ENCODE results near the gene NPTX1. TPM values are rescaled to one million over a fixed set of nuclear protein-coding genes. Genes with fewer than 3 reads are reported as not detected.

Gene NPTX1
- total and polyA plus RNA-seq, 2 of the 13 experiments (the other 11 are each of a cell fraction or from before 2014, with no cell fraction given) = 0.01 TPM; not detected in 1

DNA sequence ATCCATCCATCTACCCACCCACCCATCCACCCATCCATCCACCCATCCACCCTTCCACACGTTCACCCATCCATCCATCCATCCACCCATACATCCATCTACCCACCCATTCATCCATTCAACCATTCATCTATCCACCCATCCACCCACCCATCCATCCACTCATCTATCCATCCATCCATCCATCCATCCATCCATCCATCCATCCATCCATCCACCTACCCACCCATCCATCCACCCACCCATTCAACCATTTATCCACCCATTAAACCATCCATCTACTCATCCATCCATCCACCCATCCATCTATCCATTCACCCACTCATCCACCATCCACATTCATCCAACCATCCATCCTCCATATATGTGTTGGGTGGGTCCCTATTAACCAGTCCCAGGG, 42.0 kb upstream of the NPTX1 start (continued):
- TF ChIP-seq ZNF749 (CRISPR knock-in tag; IDR thresholded peaks at IDR 0.05; ENCODE audit: borderline replicate concordance) = no peak
- TF ChIP-seq ZNF674 (CRISPR knock-in tag; IDR thresholded peaks at IDR 0.05; ENCODE audit: low read depth) = no peak
- TF ChIP-seq, protein P1, sequence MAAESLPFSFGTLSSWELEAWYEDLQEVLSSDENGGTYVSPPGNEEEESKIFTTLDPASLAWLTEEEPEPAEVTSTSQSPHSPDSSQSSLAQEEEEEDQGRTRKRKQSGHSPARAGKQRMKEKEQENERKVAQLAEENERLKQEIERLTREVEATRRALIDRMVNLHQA (CRISPR knock-in tag; IDR thresholded peaks at IDR 0.05) = no peak
- TF ChIP-seq ZNF484 (CRISPR knock-in tag; IDR thresholded peaks at IDR 0.05; ENCODE audit: borderline replicate concordance, low read depth) = no peak
- TF ChIP-seq, protein P2, sequence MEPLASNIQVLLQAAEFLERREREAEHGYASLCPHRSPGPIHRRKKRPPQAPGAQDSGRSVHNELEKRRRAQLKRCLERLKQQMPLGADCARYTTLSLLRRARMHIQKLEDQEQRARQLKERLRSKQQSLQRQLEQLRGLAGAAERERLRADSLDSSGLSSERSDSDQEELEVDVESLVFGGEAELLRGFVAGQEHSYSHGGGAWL (CRISPR knock-in tag; IDR thresholded peaks at IDR 0.05) = no peak
- no peak for TF ChIP-seq POLR2A (IDR thresholded peaks at IDR 0.05; ENCODE audit: insufficient read depth in 1 of 2, low read depth in 2 of 2, low read length in 2 of 2)

DNA sequence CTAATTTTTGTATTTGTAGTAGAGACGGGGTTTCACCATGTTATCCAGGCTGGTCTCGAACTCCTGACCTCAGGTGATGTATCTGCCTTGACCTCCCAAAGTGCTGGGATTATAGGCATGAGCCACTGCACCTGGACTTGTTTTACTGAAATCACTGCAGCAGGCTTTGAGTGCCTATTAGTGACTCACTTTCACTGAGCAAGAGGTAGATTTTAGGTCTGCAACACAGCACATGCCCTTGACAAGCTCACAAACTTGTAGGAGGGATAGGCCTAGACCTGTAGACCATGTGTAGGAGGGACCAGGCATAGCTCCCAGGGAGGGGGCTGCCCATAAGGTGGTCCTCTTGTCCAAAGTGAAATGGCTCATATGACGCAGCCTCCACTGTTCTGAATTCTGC, 41.2 kb upstream of the NPTX1 start:
- Histone ChIP-seq H3K9me3 (ENCODE audit: low read length) (no peaks in the 10 kb centered on the region), H3K4me3 (replicated peaks in 1 of 3; ENCODE audit: insufficient read depth in 1 of 3, low read depth in 2 of 3, low read length in 3 of 3) (no peak overlapping the region), H4K20me1 (ENCODE audit: insufficient read depth, low read length) (no peaks in the 10 kb centered on the region), H3K9ac (ENCODE audit: insufficient read depth, low read depth, low read length) (no peak overlapping the region), H3K36me3 (replicated peaks in 1 of 2; ENCODE audit: control insufficient read depth in 1 of 2, insufficient read depth in 2 of 2, low read length in 2 of 2) (no peaks in the 10 kb centered on the region), H3K27me3 (ENCODE audit: control insufficient read depth in 1 of 2, insufficient read depth in 2 of 2, low read length in 2 of 2) (peaks cover 2 to 51% of the 10 kb centered on the region in 2 experiments), H3K27ac (ENCODE audit: extremely low read length, insufficient read depth, low read length) (no peak overlapping the region), H3K4me1 (ENCODE audit: insufficient read depth, low read length) (no peaks in the 10 kb centered on the region), H2AFZ (ENCODE audit: low read length) (no peak overlapping the region), H3K4me2 (ENCODE audit: low read depth, low read length) (no peak overlapping the region), H3K79me2 (ENCODE audit: insufficient read depth, low read length) (no peaks in the 10 kb centered on the region)
- ChIA-PET POLR2A (no interaction called here), CTCF (ENCODE audit: low intra/inter-chr PET ratio, low total read pairs) (no interaction called here)
- ATAC-seq (no peak), DNase-seq (ENCODE audit: low spot score) (no peak), FAIRE-seq (no peak)
- intact Hi-C loops (cut with micrococcal nuclease; ENCODE audit: unreplicated experiment) = no loop called here
- WGBS (ENCODE audit: low lambda C conversion rate) = 26% methylated on average over 3 of the region's 3 CpGs
- TF ChIP-seq ZNF660 (CRISPR knock-in tag; IDR thresholded peaks at IDR 0.05; ENCODE audit: borderline replicate concordance, low read depth) = no peak
- no peak for TF ChIP-seq XBP1 (CRISPR knock-in tag; IDR thresholded peaks at IDR 0.05)
- no peak for TF ChIP-seq HOXD1 (CRISPR knock-in tag; IDR thresholded peaks at IDR 0.05)
- in situ Hi-C loops (cut with HindIII; ENCODE audit: extremely low pct_ligation_motif_present, low pct_unique_long_range_greater_than_20kb) = no loop called here
- BruUV-seq (replicated peaks) = no TSS peak
